WERI-Rb-1 (cell line): Measurements from ENCODE around the gene ALDH3A1.
"Not testable (repeated sequence)": the region's sequence is repeated elsewhere in the genome, so short reads cannot be mapped to it uniquely, and the experiment has no call there.

Source experiments
- DNase-seq: peaks from one replicate; pipeline ENCODE4 v3.0.0-alpha.2; 2020
- H3K27ac ChIP-seq: fragments of 250-450 bp; sonication (Bioruptor Pico); 2 replicates; pipeline ENCODE4 v1.5.1; 2020; ENCODE audit warnings: mild to moderate bottlenecking, moderate library complexity
- H3K27me3 ChIP-seq: fragments of 250-450 bp; sonication (Bioruptor Pico); 2 replicates; pipeline ENCODE4 v1.5.1; 2021; ENCODE audit warnings: mild to moderate bottlenecking, low read depth, moderate library complexity; ENCODE audit not compliant: insufficient read depth, severe bottlenecking
- H3K36me3 ChIP-seq: fragments of 250-450 bp; sonication (Bioruptor Pico); 2 replicates; pipeline ENCODE4 v1.5.1; 2020; ENCODE audit warnings: mild to moderate bottlenecking, moderate library complexity
- H3K4me3 ChIP-seq: 2 replicates; pipeline ENCODE4 v1.5.1; 2011; ENCODE audit warnings: low read depth, mild to moderate bottlenecking, control low read depth, low read length
- H3K9me3 ChIP-seq: fragments of 250-450 bp; sonication (Bioruptor Pico); 2 replicates; pipeline ENCODE4 v1.5.1; 2021; ENCODE audit warnings: mild to moderate bottlenecking, moderate library complexity; ENCODE audit not compliant: severe bottlenecking
- TF ChIP-seq, protein P1 (sequence below): IDR thresholded peaks from 2 replicates; pipeline ENCODE4 v1.5.1; 2011; ENCODE audit warnings: low read depth, mild to moderate bottlenecking, control low read depth, inconsistent platforms, low read length

The ALDH3A1 gene

DNA sequence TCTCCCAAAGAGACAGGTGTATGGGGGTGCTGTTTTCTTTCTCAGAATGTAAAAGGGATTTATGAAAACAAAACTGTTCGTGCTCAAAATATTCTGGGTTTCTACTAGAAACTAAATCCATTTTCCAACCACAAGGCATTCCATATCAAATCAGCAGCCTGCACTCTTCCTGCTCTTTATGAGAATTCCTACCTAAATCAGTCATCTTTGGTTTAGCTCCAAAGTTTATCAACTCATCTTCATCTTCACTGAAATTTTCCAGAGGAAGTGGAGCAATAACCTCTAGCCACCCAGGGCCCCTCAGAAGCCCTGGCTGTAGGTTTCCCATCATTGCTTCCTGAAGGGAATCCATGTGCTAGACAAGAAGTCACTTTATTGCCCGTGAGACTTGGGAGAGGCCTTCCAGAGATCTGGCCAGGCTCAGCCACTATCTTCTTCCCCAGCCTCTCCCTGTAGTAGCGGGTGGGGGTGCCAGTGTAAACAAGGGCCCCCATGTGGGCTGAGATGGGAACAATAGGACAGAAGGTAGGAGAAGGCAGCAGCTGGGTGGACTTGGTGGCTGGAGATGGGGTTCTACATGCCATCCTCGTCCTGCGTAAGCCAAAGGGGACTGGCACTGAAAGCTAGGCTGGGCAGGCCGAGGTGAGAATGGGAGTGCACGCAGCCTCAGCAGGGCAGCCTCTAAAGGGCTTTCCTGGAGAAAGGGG lies 22.0 kb upstream of the ALDH3A1 start:
- Histone ChIP-seq H3K9me3 (no peaks in the 10 kb centered on the region), H3K27ac (no peak overlapping the region), H3K4me3 (no peak overlapping the region), H3K27me3 (no peaks in the 10 kb centered on the region), H3K36me3 (no peaks in the 10 kb centered on the region)
- DNase-seq = no peak
- TF ChIP-seq, protein P1, sequence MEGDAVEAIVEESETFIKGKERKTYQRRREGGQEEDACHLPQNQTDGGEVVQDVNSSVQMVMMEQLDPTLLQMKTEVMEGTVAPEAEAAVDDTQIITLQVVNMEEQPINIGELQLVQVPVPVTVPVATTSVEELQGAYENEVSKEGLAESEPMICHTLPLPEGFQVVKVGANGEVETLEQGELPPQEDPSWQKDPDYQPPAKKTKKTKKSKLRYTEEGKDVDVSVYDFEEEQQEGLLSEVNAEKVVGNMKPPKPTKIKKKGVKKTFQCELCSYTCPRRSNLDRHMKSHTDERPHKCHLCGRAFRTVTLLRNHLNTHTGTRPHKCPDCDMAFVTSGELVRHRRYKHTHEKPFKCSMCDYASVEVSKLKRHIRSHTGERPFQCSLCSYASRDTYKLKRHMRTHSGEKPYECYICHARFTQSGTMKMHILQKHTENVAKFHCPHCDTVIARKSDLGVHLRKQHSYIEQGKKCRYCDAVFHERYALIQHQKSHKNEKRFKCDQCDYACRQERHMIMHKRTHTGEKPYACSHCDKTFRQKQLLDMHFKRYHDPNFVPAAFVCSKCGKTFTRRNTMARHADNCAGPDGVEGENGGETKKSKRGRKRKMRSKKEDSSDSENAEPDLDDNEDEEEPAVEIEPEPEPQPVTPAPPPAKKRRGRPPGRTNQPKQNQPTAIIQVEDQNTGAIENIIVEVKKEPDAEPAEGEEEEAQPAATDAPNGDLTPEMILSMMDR = no peak

DNA sequence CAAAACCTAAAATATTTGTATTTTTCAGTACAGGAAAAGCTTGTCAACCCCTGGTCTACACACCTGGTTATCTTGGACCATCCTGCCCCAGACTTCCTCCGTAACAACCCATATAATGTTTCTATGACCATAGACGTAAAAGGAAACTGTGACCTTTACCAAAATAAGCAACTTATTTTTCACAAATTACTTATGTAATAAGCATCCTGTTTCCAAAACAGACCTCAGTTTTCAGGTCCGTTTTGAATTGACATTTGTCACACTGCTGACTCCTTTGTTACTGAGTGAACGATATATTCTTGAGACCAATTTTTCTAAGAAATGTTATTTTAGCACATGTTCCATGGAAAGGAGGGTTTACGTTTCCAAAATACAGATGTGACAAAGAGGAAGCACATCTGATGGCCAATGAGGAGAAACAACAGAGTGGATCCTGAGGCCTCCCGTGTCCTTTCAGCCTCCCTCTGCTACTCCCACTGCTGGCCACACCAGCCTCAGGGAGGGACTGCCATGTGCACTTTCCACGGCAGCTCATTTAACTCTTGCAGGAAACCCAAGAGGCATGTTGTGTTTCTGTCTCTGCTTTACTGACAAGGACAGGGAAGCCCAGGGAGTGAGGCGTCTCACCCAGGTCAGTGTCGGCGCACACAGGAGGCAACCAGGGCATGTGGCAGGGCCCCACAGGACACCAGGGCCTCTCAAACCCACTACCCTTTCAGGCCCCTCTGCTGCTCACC lies 20.1 kb upstream of the ALDH3A1 start:
- TF ChIP-seq, protein P1 = no peak
- Histone ChIP-seq H3K27ac (no peak overlapping the region), H3K27me3 (no peaks in the 10 kb centered on the region), H3K4me3 (no peak overlapping the region), H3K36me3 (no peaks in the 10 kb centered on the region), H3K9me3 (no peaks in the 10 kb centered on the region)
- DNase-seq = no peak

DNA sequence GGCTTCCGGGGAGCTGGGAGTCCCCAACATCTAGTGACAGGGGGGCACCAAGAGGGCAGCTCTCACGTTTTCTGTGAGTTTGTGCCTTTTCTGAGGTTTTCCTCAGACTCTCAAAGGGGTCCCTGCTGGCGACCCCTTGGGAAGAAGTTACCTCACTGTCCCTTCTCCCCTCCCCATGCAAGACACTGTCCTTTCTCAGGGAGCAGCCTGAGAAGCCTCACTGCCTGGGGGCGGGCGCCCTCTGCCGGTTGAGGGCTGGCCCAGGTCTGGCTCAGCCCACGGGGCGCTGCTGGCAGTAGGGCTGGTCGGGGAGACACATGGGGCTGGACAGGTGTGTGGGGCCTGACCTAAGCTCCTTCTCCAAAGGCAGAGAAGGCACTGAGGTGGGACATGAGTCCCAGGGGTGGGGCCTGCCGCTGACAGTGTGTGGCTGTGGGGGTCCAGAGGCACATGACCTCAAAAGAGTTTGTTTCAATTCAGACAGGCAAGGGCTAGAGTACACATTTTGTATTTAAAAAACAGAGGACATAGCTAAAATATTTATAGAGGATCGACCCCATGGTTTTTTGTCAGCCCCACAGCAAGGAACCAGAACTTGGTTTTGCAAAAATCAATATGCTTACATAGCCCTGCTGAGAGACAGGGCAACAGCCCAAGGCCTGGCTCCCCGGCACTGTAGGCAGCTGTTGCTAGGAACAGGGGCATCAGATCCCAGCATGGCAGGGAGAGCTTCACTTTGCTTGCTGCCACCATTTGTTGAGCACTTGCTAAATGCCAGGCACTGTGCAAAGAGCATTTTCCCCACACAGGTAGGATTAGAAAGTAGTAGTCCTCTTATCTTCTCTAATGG lies 18.5 kb upstream of the ALDH3A1 start:
- TF ChIP-seq, protein P1 = peak; percentile 97
- no peaks in the 10 kb centered on the region for H3K36me3 ChIP-seq
- H3K27me3 ChIP-seq = no peaks in the 10 kb centered on the region
- no peak overlapping the region for H3K27ac ChIP-seq
- H3K4me3 ChIP-seq = no peak overlapping the region
- no peaks in the 10 kb centered on the region for H3K9me3 ChIP-seq
- DNase-seq = peak; percentile 84

DNA sequence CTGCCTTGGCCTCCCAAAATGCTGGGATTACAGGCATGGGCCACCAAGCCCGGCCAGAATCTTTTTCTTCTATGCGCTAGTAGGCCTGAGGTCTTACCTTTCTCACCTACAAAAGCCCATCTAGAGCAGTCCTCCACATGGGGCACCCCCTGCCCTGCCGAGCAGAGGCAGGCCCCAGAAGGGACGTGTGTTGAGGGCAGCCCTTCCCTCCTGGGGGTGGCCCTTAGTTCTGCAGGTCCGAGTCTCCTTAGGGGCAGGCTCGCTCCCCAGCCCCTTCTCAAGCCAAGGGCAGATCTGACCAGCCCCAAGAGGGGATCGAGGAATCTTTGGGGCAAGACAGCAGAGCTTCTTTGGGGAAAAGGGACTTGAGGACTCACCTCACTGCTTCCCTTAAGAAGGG lies 17.9 kb upstream of the ALDH3A1 start:
- H3K27me3 ChIP-seq = no peaks in the 10 kb centered on the region
- no peak overlapping the region for H3K27ac ChIP-seq
- TF ChIP-seq, protein P1 = no peak
- no peak overlapping the region for H3K4me3 ChIP-seq
- no peaks in the 10 kb centered on the region for H3K36me3 ChIP-seq
- DNase-seq = no peak
- no peaks in the 10 kb centered on the region for H3K9me3 ChIP-seq

DNA sequence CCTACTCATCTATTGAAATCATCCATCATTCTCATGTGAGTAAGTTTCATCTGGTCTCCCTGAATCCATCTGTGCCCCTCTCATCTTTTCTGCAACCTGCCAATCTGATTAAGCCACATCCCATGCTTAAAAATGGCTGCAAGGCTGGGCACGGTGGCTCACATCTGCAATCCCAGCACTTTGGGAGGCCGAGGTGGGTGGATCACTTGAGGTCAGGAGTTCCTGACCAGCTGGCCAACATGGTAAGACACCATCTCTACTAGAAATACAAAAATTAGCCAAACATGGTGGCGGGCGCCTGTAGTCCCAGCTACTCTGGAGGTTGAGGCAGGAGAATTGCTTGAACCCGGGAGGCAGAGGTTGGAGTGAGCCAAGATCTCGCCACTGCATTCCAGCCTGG lies 15.9 kb upstream of the ALDH3A1 start:
- H3K36me3 ChIP-seq, H3K9me3 ChIP-seq, DNase-seq, H3K27me3 ChIP-seq, H3K4me3 ChIP-seq: not testable (repeated sequence)
- peak overlapping the region; percentile 17; the same call in 1 of the 2 replicates for H3K27ac ChIP-seq

DNA sequence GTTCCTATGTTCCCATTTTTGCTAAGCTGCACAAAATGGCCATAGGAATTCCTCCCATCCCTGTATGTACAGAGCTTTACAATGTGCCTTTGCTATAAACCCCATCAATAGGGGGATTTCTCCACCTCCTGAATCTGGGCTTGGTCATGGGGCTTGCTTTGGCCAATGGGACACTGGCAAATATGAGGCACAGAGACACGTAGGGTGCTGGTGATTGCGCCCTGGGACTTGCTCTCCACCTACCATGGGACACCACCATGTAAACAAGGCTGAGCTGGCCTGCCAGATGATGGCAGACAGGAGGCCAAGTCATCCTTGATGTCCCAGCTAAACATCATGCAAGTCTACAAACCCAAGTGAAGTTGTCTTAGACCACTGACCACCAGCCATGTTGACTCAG lies 15.3 kb upstream of the ALDH3A1 start:
- TF ChIP-seq, protein P1 = no peak
- no peak for DNase-seq

More for the DNA sequence above, 15.3 kb upstream of the ALDH3A1 start:
- Histone ChIP-seq H3K36me3 (no peaks in the 10 kb centered on the region), H3K27ac (no peak overlapping the region), H3K9me3 (no peaks in the 10 kb centered on the region), H3K4me3 (no peak overlapping the region), H3K27me3 (no peaks in the 10 kb centered on the region)
